ENCODE measurements around the gene LRP1.

The LRP1 gene

GRCh38 chr12:57106021-57106708 lies 22.1 kb upstream of the LRP1 start:
- H3K4me3 ChIP-seq (ENCODE audit: low read depth, low read length), result no peak overlapping the region
- no peak overlapping the region for H3K27ac ChIP-seq (ENCODE audit: low read depth, low read length)
- H3K9ac ChIP-seq (ENCODE audit: low read length), result no peak overlapping the region
- H3K4me1 ChIP-seq (ENCODE audit: control insufficient read depth, insufficient read depth, low read length), result peaks cover 12% of the 10 kb centered on the region
- H3K9me3 ChIP-seq (ENCODE audit: control insufficient read depth, insufficient read depth, low read depth, low read length), result no peaks in the 10 kb centered on the region
- no peaks in the 10 kb centered on the region for H3K27me3 ChIP-seq (ENCODE audit: control insufficient read depth, insufficient read depth, low read length)
- H3K36me3 ChIP-seq (ENCODE audit: control insufficient read depth, insufficient read depth, low read length), result peaks cover 43% of the 10 kb centered on the region

- no peak overlapping the region for H3K9ac ChIP-seq (ENCODE audit: low read length)
- no peaks in the 10 kb centered on the region for H3K9me3 ChIP-seq (ENCODE audit: control insufficient read depth, insufficient read depth, low read depth, low read length)
- H3K4me3 ChIP-seq (ENCODE audit: low read depth, low read length), result no peak overlapping the region
- peaks cover 38% of the 10 kb centered on the region for H3K36me3 ChIP-seq (ENCODE audit: control insufficient read depth, insufficient read depth, low read length)
- H3K27me3 ChIP-seq (ENCODE audit: control insufficient read depth, insufficient read depth, low read length), result no peaks in the 10 kb centered on the region
- H3K27ac ChIP-seq (ENCODE audit: low read depth, low read length), result no peak overlapping the region
- peaks cover 21% of the 10 kb centered on the region for H3K4me1 ChIP-seq (ENCODE audit: control insufficient read depth, insufficient read depth, low read length)
These were observed 20.7 kb upstream of the LRP1 start for GRCh38 chr12:57107456-57108155.

GRCh38 chr12:57109207-57110103 lies 18.8 kb upstream of the LRP1 start:
- no peak overlapping the region for H3K27ac ChIP-seq (ENCODE audit: low read depth, low read length)
- peak overlapping the region; percentile 60 for H3K4me3 ChIP-seq (ENCODE audit: low read depth, low read length)
- H3K9ac ChIP-seq (ENCODE audit: low read length), result peak overlapping the region; percentile 84
- peaks cover 22% of the 10 kb centered on the region for H3K4me1 ChIP-seq (ENCODE audit: control insufficient read depth, insufficient read depth, low read length)
- no peaks in the 10 kb centered on the region for H3K27me3 ChIP-seq (ENCODE audit: control insufficient read depth, insufficient read depth, low read length)
- H3K9me3 ChIP-seq (ENCODE audit: control insufficient read depth, insufficient read depth, low read depth, low read length), result no peaks in the 10 kb centered on the region
- H3K36me3 ChIP-seq (ENCODE audit: control insufficient read depth, insufficient read depth, low read length), result peaks cover 28% of the 10 kb centered on the region

- Histone ChIP-seq H3K27me3 (ENCODE audit: control insufficient read depth, insufficient read depth, low read length) (no peaks in the 10 kb centered on the region), H3K9me3 (ENCODE audit: control insufficient read depth, insufficient read depth, low read depth, low read length) (no peaks in the 10 kb centered on the region), H3K4me1 (ENCODE audit: control insufficient read depth, insufficient read depth, low read length) (peaks cover 22% of the 10 kb centered on the region), H3K4me3 (ENCODE audit: low read depth, low read length) (peak overlapping the region; percentile 60), H3K27ac (ENCODE audit: low read depth, low read length) (peak overlapping the region; percentile 76; the same call in 1 of the 2 replicates), H3K9ac (ENCODE audit: low read length) (peak overlapping the region; percentile 84), H3K36me3 (ENCODE audit: control insufficient read depth, insufficient read depth, low read length) (peaks cover 19% of the 10 kb centered on the region)
These were observed 17.9 kb upstream of the LRP1 start for GRCh38 chr12:57110104-57111030.

- Histone ChIP-seq H3K27ac (ENCODE audit: low read depth, low read length) (peak within 1 kb of the TSS; percentile 76; the same call in 1 of the 2 replicates), H3K9ac (ENCODE audit: low read length) (peak within 1 kb of the TSS; percentile 84), H3K4me1 (ENCODE audit: control insufficient read depth, insufficient read depth, low read length) (peaks cover 22% of the 10 kb centered on the region), H3K36me3 (ENCODE audit: control insufficient read depth, insufficient read depth, low read length) (peaks cover 11% of the 10 kb centered on the region), H3K9me3 (ENCODE audit: control insufficient read depth, insufficient read depth, low read depth, low read length) (no peaks in the 10 kb centered on the region), H3K4me3 (ENCODE audit: low read depth, low read length) (peak within 1 kb of the TSS; percentile 60), H3K27me3 (ENCODE audit: control insufficient read depth, insufficient read depth, low read length) (no peaks in the 10 kb centered on the region; the same call in 1 of the 2 replicates)
These were observed 17.1 kb upstream of the LRP1 start, which contains the start of gene STAT6 for GRCh38 chr12:57111031-57111734. Gene STAT6, minus strand, starts transcription at chr12:57111362. Its CDS starts 3,084 bp downstream, at chr12:57108278.

- Histone ChIP-seq H3K9me3 (ENCODE audit: control insufficient read depth, insufficient read depth, low read depth, low read length) (no peaks in the 10 kb centered on the region), H3K9ac (ENCODE audit: low read length) (no peak overlapping the region), H3K4me3 (ENCODE audit: low read depth, low read length) (no peak overlapping the region), H3K4me1 (ENCODE audit: control insufficient read depth, insufficient read depth, low read length) (peaks cover 22% of the 10 kb centered on the region), H3K27me3 (ENCODE audit: control insufficient read depth, insufficient read depth, low read length) (no peaks in the 10 kb centered on the region; the same call in 1 of the 2 replicates), H3K36me3 (ENCODE audit: control insufficient read depth, insufficient read depth, low read length) (no peaks in the 10 kb centered on the region), H3K27ac (ENCODE audit: low read depth, low read length) (no peak overlapping the region)
These were observed 15.6 kb upstream of the LRP1 start for GRCh38 chr12:57112492-57113294.

GRCh38 chr12:57116580-57117281 lies 11.6 kb upstream of the LRP1 start:
- no peaks in the 10 kb centered on the region for H3K36me3 ChIP-seq (ENCODE audit: control insufficient read depth, insufficient read depth, low read length)
- no peak overlapping the region for H3K9ac ChIP-seq (ENCODE audit: low read length)
- H3K4me3 ChIP-seq (ENCODE audit: low read depth, low read length), result no peak overlapping the region
- peaks cover 6% of the 10 kb centered on the region; the same call in 1 of the 2 replicates for H3K4me1 ChIP-seq (ENCODE audit: control insufficient read depth, insufficient read depth, low read length)
- no peaks in the 10 kb centered on the region; the same call in 1 of the 2 replicates for H3K27me3 ChIP-seq (ENCODE audit: control insufficient read depth, insufficient read depth, low read length)
- H3K9me3 ChIP-seq (ENCODE audit: control insufficient read depth, insufficient read depth, low read depth, low read length), result no peaks in the 10 kb centered on the region
- H3K27ac ChIP-seq (ENCODE audit: low read depth, low read length), result no peak overlapping the region

GRCh38 chr12:57118711-57119271 lies 9.5 kb upstream of the LRP1 start:
- H3K4me1 ChIP-seq (ENCODE audit: control insufficient read depth, insufficient read depth, low read length), result no peaks in the 10 kb centered on the region
- H3K9me3 ChIP-seq (ENCODE audit: control insufficient read depth, insufficient read depth, low read depth, low read length), result 0 out of 2 replicates have a peak, but pooled peaks cover 3% of the 10 kb centered on the region
- no peaks in the 10 kb centered on the region for H3K36me3 ChIP-seq (ENCODE audit: control insufficient read depth, insufficient read depth, low read length)
- no peak overlapping the region for H3K4me3 ChIP-seq (ENCODE audit: low read depth, low read length)
- no peak overlapping the region for H3K27ac ChIP-seq (ENCODE audit: low read depth, low read length)
- no peak overlapping the region for H3K9ac ChIP-seq (ENCODE audit: low read length)
- no peaks in the 10 kb centered on the region; the same call in 1 of the 2 replicates for H3K27me3 ChIP-seq (ENCODE audit: control insufficient read depth, insufficient read depth, low read length)

Data from HUES6 (cell line).